ENCODE data around the gene NBAS. TPM values are rescaled to one million over a fixed set of nuclear protein-coding genes. Genes with fewer than 3 reads are reported as not detected.

The NBAS gene
- total and polyA plus RNA-seq, 9 of the 15 experiments (the other 6 are each of a cell fraction or from before 2014, with no cell fraction given) = 15.3 to 94.4 (median 69.9) TPM

- TF ChIP-seq MGA (IDR thresholded peaks at IDR 0.05) (peak; percentile 96), TOE1 (IDR thresholded peaks at IDR 0.05; ENCODE audit: borderline replicate concordance) (no peak), TOE1 (CRISPR knock-in tag; IDR thresholded peaks at IDR 0.05; ENCODE audit: borderline replicate concordance, low read depth) (no peak), ZNF282 (CRISPR knock-in tag; IDR thresholded peaks at IDR 0.05) (no peak), BACH1 (tag; IDR thresholded peaks at IDR 0.05) (no peak), GATA2 (CRISPR knock-in tag; IDR thresholded peaks at IDR 0.05) (0 out of 2 replicates have a peak, but pooled peaks have one; percentile 58), PTRF (tag; IDR thresholded peaks at IDR 0.05) (no peak), ZNF224 (CRISPR knock-in tag; IDR thresholded peaks at IDR 0.05) (no peak), ZNF165 (CRISPR knock-in tag; IDR thresholded peaks at IDR 0.05; ENCODE audit: borderline replicate concordance) (no peak), ZNF347 (CRISPR knock-in tag; IDR thresholded peaks at IDR 0.05; ENCODE audit: low read depth) (no peak), NRF1 (conservative IDR thresholded peaks at IDR 0.05 in 1 of 2, IDR thresholded peaks at IDR 0.05 in 1 of 2) (peak; percentile 50 to 62; a peak in 3 of 4 replicates), ZBTB5 (IDR thresholded peaks at IDR 0.05) (no peak)
- TF ChIP-seq, protein P1, sequence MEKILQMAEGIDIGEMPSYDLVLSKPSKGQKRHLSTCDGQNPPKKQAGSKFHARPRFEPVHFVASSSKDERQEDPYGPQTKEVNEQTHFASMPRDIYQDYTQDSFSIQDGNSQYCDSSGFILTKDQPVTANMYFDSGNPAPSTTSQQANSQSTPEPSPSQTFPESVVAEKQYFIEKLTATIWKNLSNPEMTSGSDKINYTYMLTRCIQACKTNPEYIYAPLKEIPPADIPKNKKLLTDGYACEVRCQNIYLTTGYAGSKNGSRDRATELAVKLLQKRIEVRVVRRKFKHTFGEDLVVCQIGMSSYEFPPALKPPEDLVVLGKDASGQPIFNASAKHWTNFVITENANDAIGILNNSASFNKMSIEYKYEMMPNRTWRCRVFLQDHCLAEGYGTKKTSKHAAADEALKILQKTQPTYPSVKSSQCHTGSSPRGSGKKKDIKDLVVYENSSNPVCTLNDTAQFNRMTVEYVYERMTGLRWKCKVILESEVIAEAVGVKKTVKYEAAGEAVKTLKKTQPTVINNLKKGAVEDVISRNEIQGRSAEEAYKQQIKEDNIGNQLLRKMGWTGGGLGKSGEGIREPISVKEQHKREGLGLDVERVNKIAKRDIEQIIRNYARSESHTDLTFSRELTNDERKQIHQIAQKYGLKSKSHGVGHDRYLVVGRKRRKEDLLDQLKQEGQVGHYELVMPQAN (IDR thresholded peaks at IDR 0.05; ENCODE audit: borderline replicate concordance) = peak; percentile 70; the same call in 1 of the 2 replicates
These were observed 30.2 kb upstream of the NBAS start (continued) for GRCh38 chr2:15591373-15591691.

All from K562 (cell line).